Measurements from ENCODE around the gene ANKS1B. TPM values are rescaled to one million over a fixed set of nuclear protein-coding genes. Genes with fewer than 3 reads are reported as not detected.
A peak's percentile ranks its signal among the peaks of the same experiment; 100 is the strongest.

ANKS1B gene
- total RNA-seq, 4 donors from 2014 or later: 14.0 to 38.4 (median 28.6) TPM

DNA sequence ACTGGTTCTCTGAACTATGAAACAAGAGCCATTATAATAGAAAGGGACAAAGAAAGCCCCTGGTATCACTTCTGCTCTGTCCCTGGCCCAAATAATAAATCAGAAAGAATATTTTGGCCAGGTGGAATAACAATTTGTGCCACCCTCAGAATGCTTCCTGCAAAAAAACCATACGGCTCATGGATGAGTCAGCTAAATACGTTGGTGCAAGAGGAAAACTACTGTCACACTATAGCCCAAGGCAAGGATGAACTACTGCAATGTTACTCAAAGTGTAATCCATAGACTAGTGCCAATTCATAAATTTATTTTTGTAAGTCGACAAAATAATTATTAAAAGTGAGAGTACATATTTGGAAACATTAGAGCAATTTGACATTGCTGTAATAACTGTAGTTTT is 68.2 kb downstream of the ANKS1B start:
- no peaks in the 10 kb centered on the region for H3K36me3 ChIP-seq
- TF ChIP-seq EP300 (IDR thresholded peaks at IDR 0.05) (no peak), POLR2A (IDR thresholded peaks at IDR 0.05) (no peak)
- TF ChIP-seq, protein P1, sequence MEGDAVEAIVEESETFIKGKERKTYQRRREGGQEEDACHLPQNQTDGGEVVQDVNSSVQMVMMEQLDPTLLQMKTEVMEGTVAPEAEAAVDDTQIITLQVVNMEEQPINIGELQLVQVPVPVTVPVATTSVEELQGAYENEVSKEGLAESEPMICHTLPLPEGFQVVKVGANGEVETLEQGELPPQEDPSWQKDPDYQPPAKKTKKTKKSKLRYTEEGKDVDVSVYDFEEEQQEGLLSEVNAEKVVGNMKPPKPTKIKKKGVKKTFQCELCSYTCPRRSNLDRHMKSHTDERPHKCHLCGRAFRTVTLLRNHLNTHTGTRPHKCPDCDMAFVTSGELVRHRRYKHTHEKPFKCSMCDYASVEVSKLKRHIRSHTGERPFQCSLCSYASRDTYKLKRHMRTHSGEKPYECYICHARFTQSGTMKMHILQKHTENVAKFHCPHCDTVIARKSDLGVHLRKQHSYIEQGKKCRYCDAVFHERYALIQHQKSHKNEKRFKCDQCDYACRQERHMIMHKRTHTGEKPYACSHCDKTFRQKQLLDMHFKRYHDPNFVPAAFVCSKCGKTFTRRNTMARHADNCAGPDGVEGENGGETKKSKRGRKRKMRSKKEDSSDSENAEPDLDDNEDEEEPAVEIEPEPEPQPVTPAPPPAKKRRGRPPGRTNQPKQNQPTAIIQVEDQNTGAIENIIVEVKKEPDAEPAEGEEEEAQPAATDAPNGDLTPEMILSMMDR (IDR thresholded peaks at IDR 0.05): no peak
- WGBS, 2 donors: 81 to 86% methylated on average over 3 of the region's 3 CpGs

DNA sequence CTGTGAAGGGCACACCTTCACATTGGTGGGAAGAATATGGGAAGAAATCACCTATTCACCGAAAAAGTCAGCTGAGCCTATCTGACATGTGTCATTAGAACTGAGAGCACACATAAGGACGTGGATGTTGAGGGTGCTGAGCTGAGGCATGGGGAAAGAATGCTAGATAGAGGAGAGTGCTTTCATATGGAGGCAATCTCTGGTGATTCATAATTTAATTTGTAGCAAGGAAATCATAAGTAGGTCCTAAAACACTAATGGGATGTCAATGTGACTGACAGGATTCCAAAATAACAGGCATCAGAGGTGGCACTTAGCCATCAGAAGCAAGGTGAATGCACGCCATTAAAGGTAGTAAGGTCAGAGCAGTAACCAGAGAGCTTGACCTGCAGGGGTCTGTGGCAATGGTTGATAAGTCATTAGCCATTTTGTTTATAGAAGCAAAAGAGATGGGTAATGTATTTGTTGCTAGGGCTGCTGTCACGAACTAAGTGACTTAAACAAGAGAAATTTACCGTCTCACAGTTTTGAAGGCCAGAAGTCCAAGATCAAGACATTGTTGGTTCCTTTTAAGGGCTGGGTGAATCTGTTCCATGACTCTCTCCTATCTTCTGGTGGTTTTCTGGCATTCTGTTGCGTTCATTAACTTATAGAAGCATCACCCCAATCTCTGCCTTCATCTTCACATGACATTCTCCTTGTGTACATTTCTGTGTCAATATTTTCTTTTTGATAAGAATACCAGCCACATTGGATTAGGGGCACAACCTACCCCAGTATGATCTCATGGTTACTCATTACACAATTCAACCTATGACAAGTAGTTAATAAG is 69.3 kb downstream of the ANKS1B start:
- Histone ChIP-seq H3K27ac (no peak overlapping the region), H3K36me3 (no peaks in the 10 kb centered on the region), H3K4me1 (peaks cover 0 to 13% (median 0%) of the 10 kb centered on the region in 4 donors), H3K4me3 (no peak overlapping the region), H3K27me3 (no peaks in the 10 kb centered on the region), H3K9me3 (no peaks in the 10 kb centered on the region)
- TF ChIP-seq, protein P1 (IDR thresholded peaks at IDR 0.05): no peak
- no peak for TF ChIP-seq POLR2A (IDR thresholded peaks at IDR 0.05)
- no peak for TF ChIP-seq EP300 (IDR thresholded peaks at IDR 0.05)
- DNase-seq (ENCODE audit: low spot score in 2 of 2): no peak
- 89 to 94% methylated on average over 6 of the region's 6 CpGs for WGBS, 2 donors

More for the DNA sequence above, 68.2 kb downstream of the ANKS1B start:
- H3K4me3 ChIP-seq: no peak overlapping the region
- H3K27ac ChIP-seq: no peak overlapping the region
- no peaks in the 10 kb centered on the region for H3K9me3 ChIP-seq
- H3K4me1 ChIP-seq: peaks cover 0 to 7% (median 0%) of the 10 kb centered on the region in 4 donors
- no peaks in the 10 kb centered on the region for H3K27me3 ChIP-seq
- DNase-seq (ENCODE audit: low spot score in 2 of 2): no peak

DNA sequence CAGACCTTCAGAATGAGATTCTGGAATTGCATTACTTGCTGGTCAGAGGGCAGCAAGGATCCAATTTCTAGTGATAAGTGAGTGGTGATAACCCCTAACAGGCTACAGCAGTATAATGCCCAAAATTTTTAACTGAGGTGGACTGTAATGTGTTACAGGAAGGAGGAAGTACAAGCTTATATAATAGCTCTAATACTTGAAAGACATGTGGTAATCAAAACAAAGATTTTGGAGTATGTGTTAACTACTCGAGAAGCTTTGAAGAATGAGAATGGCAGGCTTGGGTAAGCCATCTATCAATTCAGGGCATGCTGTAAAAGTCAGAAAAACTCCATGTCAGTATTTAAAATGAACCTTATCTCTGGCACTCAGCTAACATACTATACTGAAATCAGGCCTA is 70.5 kb downstream of the ANKS1B start:
- WGBS, 2 donors: 54 to 63% methylated on average over 1 of the region's 1 CpG
- no peak overlapping the region for H3K4me3 ChIP-seq
- no peaks in the 10 kb centered on the region for H3K9me3 ChIP-seq
- TF ChIP-seq EP300 (IDR thresholded peaks at IDR 0.05): no peak
- no peak for TF ChIP-seq POLR2A (IDR thresholded peaks at IDR 0.05)
- TF ChIP-seq, protein P1 (IDR thresholded peaks at IDR 0.05): no peak
- no peak overlapping the region for H3K27ac ChIP-seq
- no peaks in the 10 kb centered on the region for H3K36me3 ChIP-seq
- H3K27me3 ChIP-seq: no peaks in the 10 kb centered on the region
- H3K4me1 ChIP-seq: peaks cover 0 to 19% (median 0%) of the 10 kb centered on the region in 4 donors
- DNase-seq (ENCODE audit: low spot score in 2 of 2): no peak

GRCh38 chr12:99911967-99912366 is 72.8 kb downstream of the ANKS1B start:
- no peaks in the 10 kb centered on the region for H3K36me3 ChIP-seq
- 71 to 75% methylated on average over 1 of the region's 1 CpG for WGBS, 2 donors
- no peak for DNase-seq (ENCODE audit: low spot score in 2 of 2)
- H3K4me3 ChIP-seq: no peak overlapping the region
- no peaks in the 10 kb centered on the region for H3K27me3 ChIP-seq
- no peaks in the 10 kb centered on the region for H3K9me3 ChIP-seq
- no peak for TF ChIP-seq EP300 (IDR thresholded peaks at IDR 0.05)
- TF ChIP-seq POLR2A (IDR thresholded peaks at IDR 0.05): no peak
- TF ChIP-seq, protein P1 (IDR thresholded peaks at IDR 0.05): no peak
- peaks cover 0 to 12% (median 0%) of the 10 kb centered on the region in 4 donors for H3K4me1 ChIP-seq
- peak overlapping the region in 2 of 4 donors; percentile 15 to 54 for H3K27ac ChIP-seq

DNA sequence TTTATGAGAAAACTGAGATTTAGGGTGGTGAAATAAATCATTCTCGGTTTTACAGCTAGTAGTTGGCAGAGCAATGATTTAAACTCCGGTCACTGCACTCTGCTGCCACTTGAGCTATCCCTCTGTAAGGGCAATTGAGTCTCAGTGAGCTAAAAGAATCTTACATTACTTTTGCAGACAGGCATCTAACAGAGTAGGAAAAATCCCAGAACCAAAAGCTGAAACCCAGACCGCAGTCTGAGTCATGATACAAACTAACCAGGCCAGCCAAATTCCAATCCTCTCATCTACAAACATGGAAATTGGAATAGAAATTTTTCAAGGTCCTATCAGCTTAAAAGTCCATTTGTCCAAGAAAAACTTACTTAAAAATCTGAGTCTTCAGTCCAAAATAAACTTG is 73.7 kb downstream of the ANKS1B start:
- DNase-seq (ENCODE audit: low spot score in 2 of 2): peak in 1 of 2 donors; percentile 53
- H3K9me3 ChIP-seq: no peaks in the 10 kb centered on the region
- peak overlapping the region in 3 of 4 donors; percentile 21 to 54 (median 23) for H3K27ac ChIP-seq
- H3K4me1 ChIP-seq: peaks cover 0 to 12% (median 0%) of the 10 kb centered on the region in 4 donors
- 12 to 21% methylated on average over 3 of the region's 3 CpGs for WGBS, 2 donors
- peak; percentile 42 to 47 for TF ChIP-seq EP300 (IDR thresholded peaks at IDR 0.05)
- TF ChIP-seq POLR2A (IDR thresholded peaks at IDR 0.05): no peak
- H3K36me3 ChIP-seq: no peaks in the 10 kb centered on the region
- H3K4me3 ChIP-seq: peak overlapping the region in 1 of 4 donors; percentile 6
- no peaks in the 10 kb centered on the region for H3K27me3 ChIP-seq
